ENCODE measurements around the gene GCSH.

DNA sequence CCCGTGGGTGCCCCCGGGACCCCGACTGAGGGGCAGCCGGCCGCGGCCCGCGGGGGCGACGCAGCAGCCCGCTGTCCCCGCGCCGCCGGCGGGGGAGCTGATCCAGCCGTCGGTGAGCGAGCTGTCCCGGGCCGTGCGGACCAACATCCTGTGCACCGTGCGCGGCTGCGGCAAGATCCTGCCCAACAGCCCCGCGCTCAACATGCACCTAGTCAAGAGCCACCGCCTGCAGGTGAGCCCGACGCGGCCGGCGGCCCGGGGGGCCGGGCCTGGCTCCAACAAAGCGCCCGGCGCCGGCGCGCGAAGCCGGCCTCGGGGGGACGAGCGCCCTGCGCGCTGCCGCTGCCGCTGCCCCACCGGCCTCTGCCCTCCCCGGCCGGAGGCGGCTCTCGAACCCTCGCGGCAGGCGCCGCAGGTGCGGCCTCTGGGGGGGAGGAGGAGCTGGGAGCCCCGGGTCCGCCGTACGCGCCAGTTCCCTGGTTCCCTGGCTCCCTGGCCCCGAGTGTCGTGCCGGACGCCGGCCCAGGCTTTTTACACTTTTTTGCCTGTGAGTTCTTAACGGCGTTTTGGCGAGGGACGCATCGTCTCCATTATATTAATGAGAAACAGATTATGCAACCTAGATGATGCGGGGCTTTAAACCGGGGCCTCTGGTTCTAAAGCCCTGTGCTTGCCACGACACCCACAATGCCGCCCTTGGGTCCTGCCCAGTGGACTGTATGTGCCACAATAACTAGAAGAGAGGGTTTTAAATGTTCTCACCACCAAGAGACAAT lies 60.0 kb downstream of the GCSH start:
- no peak for TF ChIP-seq POLR2A (IDR thresholded peaks at IDR 0.05; ENCODE audit: low read length)
- TF ChIP-seq, protein P1, sequence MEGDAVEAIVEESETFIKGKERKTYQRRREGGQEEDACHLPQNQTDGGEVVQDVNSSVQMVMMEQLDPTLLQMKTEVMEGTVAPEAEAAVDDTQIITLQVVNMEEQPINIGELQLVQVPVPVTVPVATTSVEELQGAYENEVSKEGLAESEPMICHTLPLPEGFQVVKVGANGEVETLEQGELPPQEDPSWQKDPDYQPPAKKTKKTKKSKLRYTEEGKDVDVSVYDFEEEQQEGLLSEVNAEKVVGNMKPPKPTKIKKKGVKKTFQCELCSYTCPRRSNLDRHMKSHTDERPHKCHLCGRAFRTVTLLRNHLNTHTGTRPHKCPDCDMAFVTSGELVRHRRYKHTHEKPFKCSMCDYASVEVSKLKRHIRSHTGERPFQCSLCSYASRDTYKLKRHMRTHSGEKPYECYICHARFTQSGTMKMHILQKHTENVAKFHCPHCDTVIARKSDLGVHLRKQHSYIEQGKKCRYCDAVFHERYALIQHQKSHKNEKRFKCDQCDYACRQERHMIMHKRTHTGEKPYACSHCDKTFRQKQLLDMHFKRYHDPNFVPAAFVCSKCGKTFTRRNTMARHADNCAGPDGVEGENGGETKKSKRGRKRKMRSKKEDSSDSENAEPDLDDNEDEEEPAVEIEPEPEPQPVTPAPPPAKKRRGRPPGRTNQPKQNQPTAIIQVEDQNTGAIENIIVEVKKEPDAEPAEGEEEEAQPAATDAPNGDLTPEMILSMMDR (IDR thresholded peaks at IDR 0.05): no peak
- no peak for TF ChIP-seq RFX5 (IDR thresholded peaks at IDR 0.05)
- no peak; a peak in 4 of 5 replicates for TF ChIP-seq JUN (IDR thresholded peaks at IDR 0.05)
- TF ChIP-seq, protein P2, sequence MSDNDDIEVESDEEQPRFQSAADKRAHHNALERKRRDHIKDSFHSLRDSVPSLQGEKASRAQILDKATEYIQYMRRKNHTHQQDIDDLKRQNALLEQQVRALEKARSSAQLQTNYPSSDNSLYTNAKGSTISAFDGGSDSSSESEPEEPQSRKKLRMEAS (IDR thresholded peaks at IDR 0.05): no peak
- no peak for TF ChIP-seq POLR2AphosphoS2 (conservative IDR thresholded peaks at IDR 0.05; ENCODE audit: low read length)
